ENCODE results near the gene SUCLG1. TPM values are rescaled to one million over a fixed set of nuclear protein-coding genes. Genes with fewer than 3 reads are reported as not detected.

Gene SUCLG1
- 10 to 100 TPM; 70.0 to 71.3 TPM for total RNA-seq

GRCh38 chr2:84459018-84459943 lies at the start of gene SUCLG1:
Gene SUCLG1, minus strand, starts transcription at chr2:84459280. Its CDS starts 11 bp downstream, at chr2:84459269.
- ChIA-PET POLR2A (interaction anchor here (0.7 to 1.1 kb wide), 2 partner anchors 75 to 558 kb away, joined by 3 to 4 read pairs; no protein-coding TSS in a partner anchor), CTCF (interaction anchor here (0.9 kb wide), 1 partner anchor 467 kb away, joined by 5 read pairs; no protein-coding TSS in a partner anchor)

GRCh38 chr2:84498150-84498799 lies 39.2 kb upstream of the SUCLG1 start:
- ChIA-PET CTCF (interaction anchor here (1.3 to 1.8 kb wide), 3 partner anchors 134 to 428 kb away, joined by 4 to 7 read pairs (median 5); partner anchors contain the start of gene TRABD2A), POLR2A (interaction anchor here (0.7 kb wide), 1 partner anchor 243 kb away, joined by 3 read pairs; no protein-coding TSS in a partner anchor)

- POLR2A ChIA-PET, result interaction anchor here (0.6 kb wide), 1 partner anchor 382 kb away, joined by 4 read pairs; no protein-coding TSS in a partner anchor
- CTCF ChIA-PET, result interaction anchor here (0.6 to 1.8 kb wide), 6 partner anchors 135 to 451 kb away, joined by 3 to 7 read pairs (median 4); partner anchors contain the start of gene TRABD2A
Observed at GRCh38 chr2:84497285-84497684, 38.2 kb upstream of the SUCLG1 start.

GRCh38 chr2:84496386-84496785 lies 37.3 kb upstream of the SUCLG1 start:
- ChIA-PET POLR2A (no interaction called here), CTCF (no interaction called here)

- CTCF ChIA-PET, result no interaction called here
- POLR2A ChIA-PET, result no interaction called here
Observed at GRCh38 chr2:84495539-84496146, 36.6 kb upstream of the SUCLG1 start.

GRCh38 chr2:84494070-84494469 lies 35.0 kb upstream of the SUCLG1 start:
- ChIA-PET CTCF (interaction anchor here (1.2 kb wide), 1 partner anchor 432 kb away, joined by 3 read pairs; no protein-coding TSS in a partner anchor), POLR2A (no interaction called here)

- ChIA-PET CTCF (interaction anchor here (1.2 kb wide), 1 partner anchor 433 kb away, joined by 3 read pairs; no protein-coding TSS in a partner anchor), POLR2A (no interaction called here)
Observed at GRCh38 chr2:84493514-84493913, 34.4 kb upstream of the SUCLG1 start.

GRCh38 chr2:84492571-84492970 lies 33.5 kb upstream of the SUCLG1 start:
- ChIA-PET POLR2A (no interaction called here), CTCF (no interaction called here)

GRCh38 chr2:84491741-84492140 lies 32.7 kb upstream of the SUCLG1 start:
- ChIA-PET CTCF (interaction anchor here (1.1 kb wide), 1 partner anchor 434 kb away, joined by 4 read pairs; no protein-coding TSS in a partner anchor), POLR2A (no interaction called here)

- CTCF ChIA-PET, result interaction anchor here (1.1 kb wide), 1 partner anchor 434 kb away, joined by 4 read pairs; no protein-coding TSS in a partner anchor
- POLR2A ChIA-PET, result no interaction called here
Observed at GRCh38 chr2:84491256-84491655, 32.2 kb upstream of the SUCLG1 start.

GRCh38 chr2:84487298-84487996 lies 28.4 kb upstream of the SUCLG1 start:
- POLR2A ChIA-PET, result no interaction called here
- CTCF ChIA-PET, result no interaction called here

- CTCF ChIA-PET, result no interaction called here
- POLR2A ChIA-PET, result no interaction called here
Observed at GRCh38 chr2:84486441-84487115, 27.5 kb upstream of the SUCLG1 start.

GRCh38 chr2:84483320-84483719 lies 24.2 kb upstream of the SUCLG1 start:
- ChIA-PET POLR2A (no interaction called here), CTCF (no interaction called here)

- ChIA-PET CTCF (no interaction called here), POLR2A (no interaction called here)
Observed at GRCh38 chr2:84482603-84483002, 23.5 kb upstream of the SUCLG1 start.

GRCh38 chr2:84481702-84482101 lies 22.6 kb upstream of the SUCLG1 start:
- ChIA-PET POLR2A (interaction anchor here (0.6 kb wide), 1 partner anchor 394 kb away, joined by 5 read pairs; no protein-coding TSS in a partner anchor), CTCF (interaction anchor here (0.9 kb wide), 1 partner anchor 35 kb away, joined by 3 read pairs; the partner anchor contains the start of gene DNAH6)

GRCh38 chr2:84478867-84479266 lies 19.8 kb upstream of the SUCLG1 start:
- ChIA-PET POLR2A (no interaction called here), CTCF (no interaction called here)

GRCh38 chr2:84477886-84478285 lies 18.8 kb upstream of the SUCLG1 start:
- ChIA-PET CTCF (no interaction called here), POLR2A (no interaction called here)

- POLR2A ChIA-PET, result no interaction called here
- CTCF ChIA-PET, result no interaction called here
Observed at GRCh38 chr2:84474176-84474575, 15.1 kb upstream of the SUCLG1 start.

All from activated CD8-positive, alpha-beta memory T cell treated with anti-CD3 and anti-CD28 coated beads for 36 hours (primary cell).